Raji (cell line): ENCODE results near the gene CISH.
A peak's percentile ranks its signal among the peaks of the same experiment; 100 is the strongest.

ENCODE experiments used
- POLR2A ChIP-seq: IDR thresholded peaks from 2 replicates; pipeline ENCODE4 v1.6.1; 2011; ENCODE audit warnings: low read depth, low read length, control low read depth; ENCODE audit not compliant: insufficient read depth

Gene CISH

GRCh38 chr3:50583897-50584296, 27.7 kb downstream of the CISH start:
- TF ChIP-seq POLR2A = no peak

GRCh38 chr3:50582083-50582482, 29.5 kb downstream of the CISH start:
- no peak for TF ChIP-seq POLR2A

GRCh38 chr3:50581459-50581842, 30.1 kb downstream of the CISH start:
- no peak for TF ChIP-seq POLR2A

DNA sequence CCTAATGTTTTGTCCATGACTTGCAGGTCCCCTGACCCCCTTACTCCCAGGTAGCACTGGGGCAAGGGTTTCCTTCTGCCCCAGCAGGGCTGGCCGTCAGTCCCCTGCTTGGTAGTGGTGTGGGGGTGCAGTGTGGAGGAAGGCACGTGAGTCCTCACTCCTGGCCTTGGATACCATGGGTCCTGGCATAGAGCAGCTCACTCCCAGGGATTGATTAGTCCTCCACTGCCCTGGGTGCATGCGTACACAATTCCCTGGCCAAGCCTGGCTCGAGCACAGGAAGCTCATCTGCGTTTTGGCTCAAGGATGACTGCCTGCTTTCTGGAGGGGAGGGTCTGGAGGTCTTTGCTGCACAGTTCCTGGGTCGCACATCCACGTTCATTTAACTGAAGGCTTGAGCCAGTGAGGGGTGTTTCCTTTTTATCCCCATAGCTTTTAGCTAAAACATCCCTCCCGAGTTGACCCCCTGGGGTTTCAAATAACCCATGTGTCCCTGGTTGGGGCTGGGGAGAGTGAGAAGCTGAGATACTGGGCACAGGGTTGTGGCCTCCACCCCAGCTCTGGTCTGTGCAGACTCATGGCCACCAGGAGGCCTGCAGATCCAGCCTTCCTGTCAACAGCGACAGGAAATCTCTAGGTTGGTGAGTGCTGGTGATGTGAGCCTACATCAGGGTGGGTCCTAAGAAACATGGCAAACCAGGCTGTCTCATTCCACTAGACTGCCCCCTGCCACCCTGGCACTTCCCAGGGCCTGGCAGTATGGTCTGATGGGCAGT, 30.7 kb downstream of the CISH start:
- TF ChIP-seq POLR2A = no peak

GRCh38 chr3:50577348-50577747, 34.2 kb downstream of the CISH start:
- TF ChIP-seq POLR2A = no peak

- no peak for TF ChIP-seq POLR2A
These were observed 36.2 kb downstream of the CISH start for GRCh38 chr3:50575372-50575771.

DNA sequence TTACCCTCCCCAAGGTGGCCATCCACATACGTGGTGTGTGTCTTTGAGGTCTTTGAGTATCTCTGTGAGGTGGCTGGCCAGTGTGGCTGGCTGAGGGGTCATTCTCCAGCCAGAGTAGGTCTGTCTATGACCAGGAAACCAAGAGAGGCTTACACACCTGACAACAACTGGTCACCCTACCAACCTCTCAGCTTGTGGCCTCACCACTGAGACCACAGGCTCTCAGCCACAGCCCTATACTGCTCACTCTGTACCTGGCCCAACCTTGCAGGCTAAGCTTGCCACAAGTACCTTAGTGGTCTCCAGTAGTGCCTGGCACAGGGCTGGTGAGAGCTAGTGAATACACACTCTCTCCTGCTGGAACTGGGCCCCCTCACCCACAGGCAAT, 37.1 kb downstream of the CISH start:
- no peak for TF ChIP-seq POLR2A

DNA sequence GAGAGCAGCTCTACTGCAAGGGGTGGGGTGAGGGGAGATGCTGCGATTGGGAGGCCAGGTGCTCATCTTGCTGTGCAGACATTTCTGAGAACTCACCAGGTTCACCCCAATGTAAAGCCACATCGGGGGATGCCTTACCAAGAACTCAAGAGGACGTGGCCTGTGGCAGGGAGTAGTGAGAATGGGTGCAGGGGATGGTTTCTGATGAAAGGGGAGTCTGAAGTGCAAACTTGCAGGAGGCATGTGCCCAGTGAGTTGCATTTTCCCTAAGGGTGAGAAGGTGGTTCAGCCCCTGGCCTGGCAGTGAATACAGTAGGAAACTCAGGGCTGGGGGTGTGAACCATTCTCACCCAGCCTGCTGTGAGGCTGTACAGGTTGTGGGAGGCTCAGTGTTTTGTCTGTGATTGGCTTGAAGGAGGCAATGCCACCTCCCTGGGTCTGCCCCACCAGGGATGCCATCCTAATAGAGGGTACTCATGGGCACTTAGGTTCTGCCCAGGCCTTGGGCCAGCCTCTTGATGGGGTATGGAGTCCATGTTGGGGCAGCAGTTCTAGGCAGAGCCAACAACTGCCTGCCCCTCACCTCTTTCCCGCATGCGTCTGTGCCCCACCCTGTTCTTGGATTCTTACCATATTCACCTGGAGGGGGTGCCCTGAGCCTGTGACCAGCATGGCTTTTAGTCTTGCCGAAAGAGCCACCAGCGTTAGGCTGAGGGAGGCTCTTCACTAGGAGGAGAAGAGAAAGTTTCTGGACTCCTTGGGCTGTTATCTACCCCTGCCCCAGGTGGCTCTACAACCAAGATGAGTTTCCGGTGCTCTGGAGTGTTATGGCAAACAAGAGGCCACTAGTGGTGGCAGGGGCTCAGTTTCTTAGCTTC, 37.8 kb downstream of the CISH start:
- TF ChIP-seq POLR2A = no peak

DNA sequence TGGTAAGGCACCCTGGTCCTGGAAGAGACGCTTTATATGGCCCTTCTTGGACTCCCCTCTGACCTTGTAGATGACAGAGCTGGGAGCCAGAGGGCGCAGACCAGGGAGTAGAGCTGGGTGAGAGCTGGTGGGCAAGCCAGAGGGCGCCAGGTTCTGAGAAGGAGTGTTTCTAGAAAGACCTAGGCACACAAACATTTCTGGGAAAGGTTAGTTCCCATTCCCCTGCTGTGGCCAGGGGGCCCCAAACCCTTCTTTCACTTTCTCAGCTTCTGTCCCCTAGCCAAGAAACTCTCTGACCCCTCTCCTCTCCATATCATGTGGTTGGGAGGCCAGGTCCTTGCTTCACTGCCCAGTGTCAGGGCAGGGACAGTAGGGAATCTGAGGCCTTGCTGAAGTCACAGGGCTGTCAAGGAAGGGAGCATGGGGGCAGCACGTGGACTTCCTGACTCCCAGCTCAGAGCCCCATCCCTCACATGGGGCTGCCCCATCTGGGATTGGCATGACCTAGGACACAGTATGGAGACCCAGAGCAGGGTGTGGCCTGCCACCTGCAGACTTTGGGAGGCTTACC, 38.7 kb downstream of the CISH start:
- TF ChIP-seq POLR2A = no peak

DNA sequence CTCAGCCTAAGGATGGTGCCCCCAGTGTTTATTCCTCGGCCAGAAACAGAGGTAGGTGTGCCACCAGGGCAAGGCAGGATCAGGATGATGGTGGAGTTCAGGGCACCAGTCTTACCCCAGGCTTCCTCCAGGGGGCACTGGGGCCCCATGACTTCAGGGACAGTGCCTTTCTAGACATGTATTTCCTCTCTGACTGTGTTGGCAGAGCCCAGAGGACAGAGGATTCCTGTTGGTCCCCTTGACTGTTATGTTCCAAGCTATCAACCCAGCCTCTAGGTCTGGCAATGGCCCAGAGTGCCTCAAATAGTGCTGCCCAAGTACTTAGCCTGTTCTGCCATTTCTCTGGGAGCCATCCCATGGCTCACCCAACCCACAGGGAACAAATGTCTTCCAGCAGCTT, 39.4 kb downstream of the CISH start:
- TF ChIP-seq POLR2A = no peak

DNA sequence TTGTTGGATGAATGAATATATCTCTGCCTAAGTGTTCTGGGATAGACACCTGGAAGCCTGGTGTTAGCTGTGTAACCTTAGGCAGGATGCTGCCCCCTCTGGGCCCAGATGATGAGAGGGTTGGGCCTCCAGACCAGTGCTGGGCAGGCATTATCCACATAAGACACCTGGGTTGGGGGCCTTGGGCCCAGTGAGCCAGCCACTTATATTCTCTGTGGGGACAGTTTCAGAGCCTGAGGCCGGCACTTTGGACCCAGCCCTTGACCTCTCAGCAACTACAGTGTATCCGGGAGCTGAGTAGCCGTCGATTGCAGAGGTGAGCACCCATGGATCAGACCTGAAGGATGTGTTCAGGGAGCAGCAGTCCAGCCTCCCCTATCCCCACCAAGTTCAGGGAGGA, 40.1 kb downstream of the CISH start:
- TF ChIP-seq POLR2A = no peak

DNA sequence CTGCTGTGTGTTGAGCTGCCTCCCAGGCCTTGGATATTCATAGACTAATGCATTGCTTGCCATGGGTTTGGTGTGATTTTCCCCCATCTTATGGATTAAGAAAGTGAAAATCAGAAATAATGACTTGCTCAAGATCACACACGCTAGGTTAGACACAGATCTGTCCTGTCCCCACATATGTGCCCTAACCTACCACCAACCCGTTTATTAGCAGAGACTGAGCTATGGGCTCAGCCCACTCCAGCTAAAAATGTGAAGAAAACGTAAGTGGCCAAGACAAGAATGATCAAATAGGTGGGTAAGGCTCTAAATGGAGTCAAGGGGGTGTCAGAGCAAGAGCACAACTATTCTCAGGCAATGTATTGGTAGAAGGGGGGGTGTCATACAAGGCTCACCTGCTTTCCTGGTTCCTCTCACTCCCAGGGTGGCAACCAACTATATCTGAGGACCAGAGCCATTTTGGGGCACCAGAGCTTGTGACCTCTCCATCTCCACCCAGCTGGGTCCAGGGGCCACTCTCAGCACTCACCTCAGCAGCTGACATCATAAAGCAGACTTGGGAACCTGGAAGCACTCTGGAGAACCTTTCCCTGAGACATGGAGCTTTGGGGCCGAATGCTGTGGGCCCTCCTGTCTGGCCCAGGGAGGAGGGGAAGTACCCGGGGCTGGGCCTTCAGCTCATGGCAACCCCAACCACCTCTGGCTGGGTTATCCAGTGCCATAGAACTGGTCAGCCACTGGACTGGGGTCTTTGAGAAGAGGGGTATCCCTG, 40.9 kb downstream of the CISH start:
- TF ChIP-seq POLR2A = no peak

GRCh38 chr3:50568947-50569749, 42.4 kb downstream of the CISH start, which contains the start of gene HEMK1:
Gene HEMK1, plus strand, starts transcription at chr3:50569522. Its CDS starts 1,583 bp downstream, at chr3:50571105.
- TF ChIP-seq POLR2A = peak; percentile 64
